Measurements from ENCODE around the gene FER1L5.

Gene FER1L5

DNA sequence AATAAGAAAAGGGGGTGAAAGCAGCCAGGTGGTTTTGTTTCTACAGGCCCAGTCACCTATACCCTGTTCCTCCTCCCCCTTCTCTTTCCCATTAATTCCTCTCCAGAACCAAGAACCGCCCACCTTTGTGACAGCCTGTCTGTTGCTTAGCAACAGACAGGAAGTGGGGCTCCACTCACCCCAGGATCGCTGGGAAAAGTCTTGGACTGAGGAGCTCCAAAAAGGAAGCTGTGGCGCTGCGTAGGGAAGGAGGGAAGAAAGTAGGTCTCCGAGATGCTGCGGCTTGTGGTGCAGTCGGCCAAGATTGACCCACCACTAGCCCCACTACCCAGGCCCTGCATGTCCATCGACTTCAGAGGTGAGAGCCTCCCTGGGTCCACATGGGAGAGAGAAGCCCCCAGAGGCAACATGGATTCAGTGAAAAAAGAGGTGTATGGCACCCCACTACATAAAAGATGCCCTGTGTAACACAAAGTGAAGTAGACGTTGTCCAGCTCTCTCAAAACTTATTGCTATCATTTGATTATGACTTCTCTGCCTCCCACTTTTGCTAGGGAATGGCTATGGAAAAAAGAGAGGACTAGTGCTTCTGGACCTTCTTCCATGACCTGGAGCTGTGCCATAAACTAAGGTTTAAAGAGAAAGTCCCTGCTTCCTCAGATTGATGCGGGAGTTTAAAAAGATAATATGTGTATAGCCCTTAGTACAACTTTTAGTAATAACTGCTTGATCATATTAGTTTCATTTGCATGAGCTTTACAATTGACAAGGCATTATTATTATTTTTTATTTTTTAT is at the start of gene FER1L5:
FER1L5 (plus strand) TSS at position 201 of the 797 bp plus-strand sequence; CDS start at position 274, 73 bp downstream.
- no peak for DNase-seq

DNA sequence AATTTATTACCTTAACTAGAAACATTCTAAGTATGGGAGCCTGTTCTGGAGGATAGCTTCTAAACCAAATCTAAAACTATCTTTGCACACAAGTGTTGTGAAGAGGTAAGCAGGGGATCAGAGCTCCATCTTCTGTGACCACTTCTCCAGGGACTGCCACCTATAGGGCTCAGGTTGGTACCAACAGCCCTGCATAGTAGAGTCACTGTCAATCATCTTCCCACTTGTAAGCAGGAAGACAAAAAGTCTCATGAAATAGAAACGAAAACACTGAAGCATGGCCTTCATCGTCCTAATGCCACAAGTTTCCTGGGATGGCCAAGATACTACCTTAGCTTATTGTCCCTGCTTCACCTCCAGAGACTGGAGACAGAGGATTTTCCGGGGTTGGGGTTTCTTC is 48.3 kb upstream of the FER1L5 start:
- DNase-seq: no peak

GRCh38 chr2:96594691-96595152 is 47.8 kb upstream of the FER1L5 start:
- no peak for DNase-seq

GRCh38 chr2:96596596-96596995 is 46.0 kb upstream of the FER1L5 start:
- DNase-seq: no peak

DNA sequence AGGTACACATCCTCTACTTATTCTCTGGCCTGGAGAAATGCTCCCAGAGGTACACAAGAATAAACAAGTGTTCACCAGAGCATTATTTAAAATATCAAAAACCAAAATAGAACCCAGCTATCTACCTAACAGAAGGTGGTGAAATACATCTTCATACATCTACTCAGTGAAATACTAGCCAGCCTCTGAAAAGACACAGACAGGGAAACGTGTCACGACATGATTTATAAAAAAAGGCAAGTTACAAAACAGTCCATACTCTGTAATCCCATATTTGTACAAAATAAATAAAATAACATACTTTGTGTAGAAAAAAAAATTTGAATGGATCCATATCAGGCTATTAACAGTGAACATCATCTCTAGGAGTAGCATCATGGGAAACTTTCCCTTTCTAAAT is 42.6 kb upstream of the FER1L5 start:
- DNase-seq: no peak

GRCh38 chr2:96601382-96602292 is 40.9 kb upstream of the FER1L5 start:
- no peak for DNase-seq

DNA sequence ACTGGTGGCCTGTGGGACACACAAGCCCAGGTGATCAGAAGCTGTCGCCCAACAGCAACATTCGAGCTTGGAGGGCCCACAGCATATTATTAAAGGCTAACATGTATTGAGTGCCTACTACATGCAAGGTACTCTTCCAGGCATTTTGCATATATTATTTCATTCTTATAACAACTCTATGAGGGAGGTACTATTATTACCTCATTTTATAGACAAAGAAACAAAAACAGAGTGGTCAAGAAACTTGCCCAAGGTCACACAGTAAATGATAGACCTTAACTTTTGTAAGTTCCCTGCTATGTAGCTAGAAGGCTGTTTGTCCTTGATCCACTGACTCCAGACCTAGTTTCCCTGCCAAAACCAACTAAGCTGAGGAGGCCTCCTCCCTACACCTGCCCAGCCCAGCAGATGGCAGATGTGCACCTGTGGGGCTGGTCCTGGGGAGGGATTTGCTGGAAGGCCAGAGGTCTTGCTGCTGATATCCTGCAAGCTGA is 40.2 kb upstream of the FER1L5 start:
- no peak for DNase-seq

DNA sequence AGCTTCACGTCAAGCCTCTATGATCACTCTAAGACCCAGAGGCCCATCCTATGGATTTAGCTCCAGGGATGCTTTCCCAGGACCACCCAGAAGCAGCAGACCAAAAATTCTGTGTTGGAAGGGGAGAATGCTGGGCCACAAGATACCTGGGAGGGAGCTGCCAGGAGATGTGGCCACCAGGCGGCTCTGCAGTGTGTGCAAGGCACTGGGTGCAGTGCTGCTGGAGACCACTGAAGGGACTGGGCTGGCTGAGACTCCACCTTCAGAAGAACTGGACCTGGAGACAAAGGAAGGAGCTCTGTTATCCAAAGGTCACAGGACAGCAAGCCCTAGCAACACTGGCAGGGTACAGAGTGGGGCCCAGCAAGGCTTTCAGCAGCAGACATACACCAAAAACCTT is 38.5 kb upstream of the FER1L5 start:
- no peak for DNase-seq

- DNase-seq: peak; percentile 13
These were observed 33.8 kb upstream of the FER1L5 start for GRCh38 chr2:96608469-96609455.

GRCh38 chr2:96616128-96616527 is 26.4 kb upstream of the FER1L5 start:
- no peak for DNase-seq

DNA sequence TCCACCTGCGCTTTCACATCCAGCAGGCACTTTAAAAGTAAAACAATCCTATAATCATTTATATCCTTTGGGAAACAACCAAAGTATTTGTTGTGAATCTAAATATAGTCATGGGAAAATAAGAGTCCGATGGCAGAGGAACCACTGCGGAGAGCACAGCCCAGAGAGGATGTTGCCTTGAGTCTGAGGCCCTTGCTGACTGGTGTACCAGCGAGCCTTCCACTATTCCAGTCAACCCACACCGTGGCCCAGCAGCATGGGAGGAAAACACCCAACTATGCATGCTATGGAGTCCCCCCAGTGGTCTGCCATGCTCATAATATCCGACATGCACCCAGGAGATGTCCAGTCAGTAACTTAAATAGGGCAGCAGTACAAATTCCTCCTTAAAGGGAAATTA is 26.0 kb upstream of the FER1L5 start:
- DNase-seq: no peak

DNA sequence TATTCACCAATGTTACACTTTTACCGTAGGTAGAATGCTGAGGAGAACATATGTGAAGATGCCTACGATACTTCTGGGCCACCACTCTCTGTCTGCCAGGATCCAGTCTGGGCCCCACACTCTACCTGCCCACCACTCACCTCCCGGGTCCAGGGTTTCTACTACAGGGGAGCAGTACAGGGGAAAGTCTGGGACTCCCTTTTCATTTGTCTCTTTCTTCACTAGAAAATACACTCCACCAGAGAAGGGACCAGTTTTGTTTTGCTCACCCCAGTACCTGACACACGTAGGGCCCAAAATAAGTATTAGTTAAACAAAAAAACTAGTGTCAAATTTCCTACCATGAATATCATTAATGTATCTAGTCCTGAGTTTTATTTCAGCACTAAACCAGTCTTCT is 25.6 kb upstream of the FER1L5 start:
- no peak for DNase-seq

DNA sequence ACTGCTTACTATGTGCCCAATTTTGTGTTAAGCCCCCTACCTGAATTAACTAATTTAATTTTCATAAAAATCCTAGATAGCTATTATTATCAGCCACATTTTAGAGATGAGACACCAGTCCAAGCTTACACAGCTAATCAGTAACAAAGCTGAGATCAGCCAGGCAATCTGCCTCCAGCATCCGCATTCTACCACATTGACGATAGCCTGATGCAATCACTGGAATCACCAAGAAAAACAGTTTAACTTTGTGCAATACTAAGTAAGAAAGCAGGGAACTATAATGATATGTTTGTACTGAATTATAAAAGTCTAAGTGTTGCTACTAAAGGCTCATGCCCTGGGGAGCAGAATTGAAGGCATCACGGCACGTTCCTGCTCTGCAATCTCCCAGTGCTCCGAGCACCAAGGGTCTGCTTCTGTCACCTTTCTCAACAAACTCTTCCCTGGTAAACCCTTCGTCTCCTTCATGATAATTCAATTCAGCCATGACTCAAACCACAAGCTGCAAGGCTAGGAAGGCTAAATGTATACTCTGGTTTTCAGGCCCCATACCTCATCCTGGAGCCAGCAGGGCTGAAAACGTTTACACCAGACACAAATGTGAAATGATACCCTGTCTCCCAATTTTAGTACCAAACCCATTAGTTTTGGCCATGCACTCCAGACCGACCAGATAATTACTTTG is 23.8 kb upstream of the FER1L5 start:
- no peak for DNase-seq

GRCh38 chr2:96622544-96622943 is 20.0 kb upstream of the FER1L5 start:
- DNase-seq: no peak

- DNase-seq: no peak
These were observed 19.4 kb upstream of the FER1L5 start for GRCh38 chr2:96623116-96623515.

DNA sequence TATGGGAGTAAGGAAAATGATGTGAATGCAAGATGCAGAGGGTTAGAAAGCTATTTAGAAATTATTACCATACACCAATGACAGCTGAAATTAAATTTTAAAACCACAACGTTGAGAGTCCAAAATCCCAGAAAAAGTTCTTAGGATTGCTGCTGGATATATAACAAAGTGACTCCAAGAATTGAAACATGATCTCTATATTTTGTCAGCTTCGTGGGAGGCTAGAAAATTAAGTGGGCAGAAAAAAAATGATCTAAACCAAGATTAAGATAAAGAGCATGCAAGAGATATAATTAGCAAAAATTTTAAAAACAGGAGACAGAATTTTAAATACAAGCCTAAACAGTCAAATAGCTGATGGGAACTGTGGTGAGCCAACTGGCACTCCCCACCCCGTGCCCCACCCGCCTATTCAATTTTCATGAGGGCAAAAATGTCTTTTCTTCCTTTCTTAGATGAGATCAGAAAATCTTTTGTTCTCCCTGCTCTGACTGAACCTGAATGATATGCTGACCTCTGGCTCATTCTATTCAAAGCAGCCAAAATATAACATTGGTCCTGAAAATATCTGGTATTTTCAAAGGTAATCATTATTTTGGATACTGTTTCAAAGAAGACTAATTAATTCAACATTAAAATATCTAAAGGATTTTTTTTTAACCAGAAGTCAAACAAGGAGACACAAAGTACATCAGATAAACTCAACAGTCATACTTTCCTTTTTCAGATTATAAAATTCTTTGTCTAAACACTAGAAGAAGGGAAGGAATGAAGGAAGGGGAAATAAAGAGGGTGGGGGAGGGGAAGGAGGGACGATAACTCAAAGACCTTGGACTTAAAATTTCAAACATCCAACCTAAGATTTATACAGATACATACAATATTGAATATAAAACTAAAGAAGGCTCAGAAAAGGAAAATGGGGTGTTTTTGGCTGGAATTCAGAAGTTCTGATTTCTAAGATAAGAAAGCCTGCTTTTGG is 16.7 kb upstream of the FER1L5 start:
- no peak for DNase-seq

- DNase-seq: no peak
These were observed 16.0 kb upstream of the FER1L5 start for GRCh38 chr2:96626553-96626942.

GRCh38 chr2:96631804-96632435 is 10.6 kb upstream of the FER1L5 start:
- DNase-seq: no peak

DNA sequence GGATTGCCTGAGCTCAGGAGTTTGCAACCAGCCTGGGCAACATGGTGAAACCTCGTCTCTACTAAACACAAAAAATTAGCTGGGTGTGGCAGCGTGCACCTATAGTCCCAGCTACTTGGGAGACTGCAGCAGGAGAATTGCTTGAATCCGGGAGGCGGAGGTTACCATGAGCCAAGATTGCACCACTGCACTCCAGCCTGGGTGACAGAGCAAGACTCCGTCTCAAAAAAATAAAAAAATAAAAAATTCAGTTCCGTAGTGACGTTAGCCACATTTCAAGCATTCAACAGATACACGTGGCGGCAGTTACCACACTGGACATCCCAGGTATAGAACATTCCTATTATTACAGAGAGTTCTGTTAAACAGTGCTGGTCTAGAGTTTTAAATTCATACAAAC is 8.9 kb upstream of the FER1L5 start:
- DNase-seq: no peak

GRCh38 chr2:96636551-96637171 is 5.9 kb upstream of the FER1L5 start:
- DNase-seq: no peak

Data from GOT3 (cell line).